ENCODE measurements around the gene KRTAP4-3.
"Not testable (repeated sequence)": the region's sequence is repeated elsewhere in the genome, so short reads cannot be mapped to it uniquely, and the experiment has no call there.

KRTAP4-3 gene

GRCh38 chr17:41168121-41168520, at the start of gene KRTAP4-3:
Gene KRTAP4-3, minus strand, starts transcription at chr17:41168221. Its CDS starts 49 bp downstream, at chr17:41168172.
- H3K4me3 ChIP-seq (ENCODE audit: low read depth, low read length) = no peak within 1 kb of the TSS

GRCh38 chr17:41215681-41216080, 47.7 kb upstream of the KRTAP4-3 start:
- no peak overlapping the region for H3K4me3 ChIP-seq (ENCODE audit: low read depth, low read length)

- H3K4me3 ChIP-seq (ENCODE audit: low read depth, low read length) = no peak overlapping the region
Measured at GRCh38 chr17:41212524-41213169, 44.6 kb upstream of the KRTAP4-3 start.

GRCh38 chr17:41211845-41212466, 43.9 kb upstream of the KRTAP4-3 start:
- H3K4me3 ChIP-seq (ENCODE audit: low read depth, low read length) = no peak overlapping the region

GRCh38 chr17:41199421-41200078, 31.5 kb upstream of the KRTAP4-3 start:
- H3K4me3 ChIP-seq (ENCODE audit: low read depth, low read length) = no peak overlapping the region

- no peak overlapping the region for H3K4me3 ChIP-seq (ENCODE audit: low read depth, low read length)
Measured at GRCh38 chr17:41196068-41196467, 28.0 kb upstream of the KRTAP4-3 start.

GRCh38 chr17:41190328-41190727, 22.3 kb upstream of the KRTAP4-3 start:
- H3K4me3 ChIP-seq (ENCODE audit: low read depth, low read length) = no peak overlapping the region

GRCh38 chr17:41189837-41190318, 21.9 kb upstream of the KRTAP4-3 start, which contains the start of gene KRTAP9-1:
Gene KRTAP9-1, plus strand, starts transcription at chr17:41189887. Its CDS starts 0 bp downstream, at chr17:41189887.
- not testable (repeated sequence) for H3K4me3 ChIP-seq (ENCODE audit: low read depth, low read length)

- H3K4me3 ChIP-seq (ENCODE audit: low read depth, low read length) = no peak overlapping the region
Measured at GRCh38 chr17:41186872-41187271, 18.9 kb upstream of the KRTAP4-3 start.

GRCh38 chr17:41185001-41185400, 17.0 kb upstream of the KRTAP4-3 start:
- no peak overlapping the region for H3K4me3 ChIP-seq (ENCODE audit: low read depth, low read length)

GRCh38 chr17:41184480-41184961, 16.5 kb upstream of the KRTAP4-3 start, which contains the start of gene KRTAP4-1:
Gene KRTAP4-1, minus strand, starts transcription at chr17:41184911. Its CDS starts 57 bp downstream, at chr17:41184854.
- no peak within 1 kb of the TSS for H3K4me3 ChIP-seq (ENCODE audit: low read depth, low read length)

- no peak overlapping the region for H3K4me3 ChIP-seq (ENCODE audit: low read depth, low read length)
Measured at GRCh38 chr17:41178843-41179616, 11.0 kb upstream of the KRTAP4-3 start.

- no peak overlapping the region for H3K4me3 ChIP-seq (ENCODE audit: low read depth, low read length)
Measured at GRCh38 chr17:41178341-41178740, 10.3 kb upstream of the KRTAP4-3 start.

GRCh38 chr17:41177727-41178271, 9.8 kb upstream of the KRTAP4-3 start, which contains the start of gene KRTAP4-2:
Gene KRTAP4-2, minus strand, starts transcription at chr17:41178221. Its CDS starts 57 bp downstream, at chr17:41178164.
- H3K4me3 ChIP-seq (ENCODE audit: low read depth, low read length) = no peak within 1 kb of the TSS

- H3K4me3 ChIP-seq (ENCODE audit: low read depth, low read length) = no peak overlapping the region
Measured at GRCh38 chr17:41176744-41177387, 8.8 kb upstream of the KRTAP4-3 start.

- no peak overlapping the region for H3K4me3 ChIP-seq (ENCODE audit: low read depth, low read length)
Measured at GRCh38 chr17:41171886-41172285, 3.9 kb upstream of the KRTAP4-3 start.

GRCh38 chr17:41167561-41167960, 460 bp downstream of the KRTAP4-3 start:
- H3K4me3 ChIP-seq (ENCODE audit: low read depth, low read length) = no peak overlapping the region

GRCh38 chr17:41163828-41164227, 4.2 kb downstream of the KRTAP4-3 start:
- no peak overlapping the region for H3K4me3 ChIP-seq (ENCODE audit: low read depth, low read length)

- no peak within 1 kb of the TSS for H3K4me3 ChIP-seq (ENCODE audit: low read depth, low read length)
Measured at GRCh38 chr17:41160648-41161047, 7.4 kb downstream of the KRTAP4-3 start, which contains the start of gene KRTAP4-4. Gene KRTAP4-4, minus strand, starts transcription at chr17:41160748. Its CDS starts 57 bp downstream, at chr17:41160691.

GRCh38 chr17:41160190-41160589, 7.8 kb downstream of the KRTAP4-3 start:
- H3K4me3 ChIP-seq (ENCODE audit: low read depth, low read length) = not testable (repeated sequence)
